Measurements from ENCODE around the gene KCNQ1. TPM values are rescaled to one million over a fixed set of nuclear protein-coding genes. Genes with fewer than 3 reads are reported as not detected.

The KCNQ1 gene
- total and polyA plus RNA-seq, 2 donors (not counting 3 experiments of a cell fraction or from before 2014, with no cell fraction given), result 0.07 to 0.09 TPM

- ChIA-PET POLR2A (no interaction called here), CTCF (no interaction called here)
- intact Hi-C loops (cut with micrococcal nuclease) (no loop called here), dilution Hi-C loops (cut with MboI; ENCODE audit: extremely low pct_ligation_motif_present, low sequenced_read_pairs) (no loop called here)
- no peak for TF ChIP-seq JUN (IDR thresholded peaks at IDR 0.05; ENCODE audit: borderline replicate concordance, insufficient read depth, insufficient read length, low read depth)
- no peak for TF ChIP-seq FOS (IDR thresholded peaks at IDR 0.05; ENCODE audit: borderline replicate concordance, insufficient read depth, low read length)
- no peak for TF ChIP-seq GATA2 (IDR thresholded peaks at IDR 0.05; ENCODE audit: insufficient read depth, insufficient read length, low read depth, low read length)
- no peak for TF ChIP-seq MYC (IDR thresholded peaks at IDR 0.05; ENCODE audit: low read depth, low read length)
- no peak for TF ChIP-seq EZH2 (IDR thresholded peaks at IDR 0.05; ENCODE audit: borderline replicate concordance, low read depth, low read length, severe bottlenecking)
- no peak for TF ChIP-seq MAX (IDR thresholded peaks at IDR 0.05; ENCODE audit: insufficient read depth, insufficient read length)
- TF ChIP-seq CTCF (IDR thresholded peaks at IDR 0.05; ENCODE audit: extremely low read depth in 1 of 2, insufficient read depth in 1 of 2, low read depth in 1 of 2, low read length in 2 of 2), result no peak
- TF ChIP-seq POLR2A (IDR thresholded peaks at IDR 0.05; ENCODE audit: low read depth, low read length), result no peak
- no peak for TF ChIP-seq POLR2AphosphoS5 (IDR thresholded peaks at IDR 0.05; ENCODE audit: insufficient read depth, low read depth, low read length)
- no peak for FAIRE-seq
- no TSS peak for BruUV-seq (replicated peaks)
- DNase-seq (ENCODE audit: low read depth, low spot score), result no peak
- no peak overlapping the region for H3K27ac ChIP-seq (ENCODE audit: insufficient read depth, low read depth, low read length)
- no peak overlapping the region for H2AFZ ChIP-seq (ENCODE audit: low read depth, low read length)
- H3K9me3 ChIP-seq (replicated peaks; ENCODE audit: control insufficient read depth, insufficient read depth, low read length), result no peaks in the 10 kb centered on the region
- no peaks in the 10 kb centered on the region for H3K27me3 ChIP-seq (ENCODE audit: control insufficient read depth in 2 of 2, insufficient read depth in 2 of 2, low read length in 2 of 2)
- H4K20me1 ChIP-seq (replicated peaks; ENCODE audit: control insufficient read depth, extremely low read depth, insufficient read depth, low read length), result no peaks in the 10 kb centered on the region
- no peak overlapping the region for H3K4me2 ChIP-seq (ENCODE audit: insufficient read depth, low read length)
- no peak overlapping the region for H3K9ac ChIP-seq (replicated peaks; ENCODE audit: extremely low read depth, insufficient read depth, low read length)
- H3K36me3 ChIP-seq (ENCODE audit: control insufficient read depth in 2 of 2, extremely low read depth in 1 of 2, insufficient read depth in 2 of 2, low read length in 2 of 2), result no peaks in the 10 kb centered on the region
- H3K4me3 ChIP-seq (replicated peaks in 1 of 3; ENCODE audit: insufficient read depth in 1 of 3, low read depth in 1 of 3, low read length in 3 of 3), result no peak overlapping the region
- no peaks in the 10 kb centered on the region for H3K4me1 ChIP-seq (ENCODE audit: control insufficient read depth, extremely low read depth, insufficient read depth, low read length)
- no peaks in the 10 kb centered on the region for H3K79me2 ChIP-seq (ENCODE audit: control insufficient read depth, insufficient read depth, low read length)
- no peaks in the 10 kb centered on the region for H3K9me1 ChIP-seq (replicated peaks; ENCODE audit: control insufficient read depth, extremely low read depth, insufficient read depth, low read length)
Observed at GRCh38 chr11:2843551-2843950, 398.7 kb downstream of the KCNQ1 start.
